HCT116 (cell line): ENCODE results near the gene FLCN. TPM values are rescaled to one million over a fixed set of nuclear protein-coding genes. Genes with fewer than 3 reads are reported as not detected.

Experiments
- ATAC-seq: fragments of 200-7000 bp; cut with Tn5 transposase; 2 replicates; pipeline ENCODE4 v1.9.1; 2020; ENCODE audit warnings: mild to moderate bottlenecking, moderate library complexity
- BruUV-seq: library from RNA; stranded (reverse); fragments of 400-500 nt; replicated peaks from 2 replicates; lab custom pipeline; 2021; lab: Mats Ljungman, UMichigan
- CTCF ChIA-PET: fragments of 300-600 bp; sonication (Branson Sonifier 250); formaldehyde crosslinking; loops from one replicate; lab custom pipeline; 2021; ENCODE audit warnings: antibody characterized with exemption; lab: Charles Lee
- POLR2A ChIA-PET: fragments of 300-600, 350-600 bp; sonication (Branson Sonifier 250); formaldehyde crosslinking; loops from one replicate; lab custom pipeline; 2021; ENCODE audit warnings: antibody characterized with exemption; lab: Charles Lee
- RAD21 ChIA-PET, 2 experiments: fragments of 300-600 bp; sonication (Branson Sonifier 250); formaldehyde crosslinking; loops; one replicate each; lab custom pipeline; 2023; ENCODE audit warnings: low total read pairs in 2 of 2; ENCODE audit not compliant: uncharacterized antibody in 2 of 2, unreplicated experiment in 2 of 2, low non-redundant PET in 1 of 2; lab: Charles Lee
- DNase-seq: peaks from one replicate; pipeline ENCODE4 v3.0.0-alpha.2; 2010; ENCODE audit warnings: low read depth, low spot score
- H2AFZ ChIP-seq: fragments of 200-600 bp; shearing (Covaris generic), sonication (generic); 2 replicates; pipeline ENCODE4 v1.6.1; 2017; ENCODE audit warnings: low read depth, mixed run types, mixed read lengths, antibody characterized with exemption, low read length; ENCODE audit not compliant: poor library complexity, severe bottlenecking
- H3K27ac ChIP-seq: 2 replicates; pipeline ENCODE4 v1.5.1; 2012; ENCODE audit warnings: low read depth, low read length
- H3K27me3 ChIP-seq: fragments of 200-600 bp; sonication (generic); 2 replicates; pipeline ENCODE4 v1.6.1; 2016; ENCODE audit warnings: mixed run types, low read length, mixed read lengths; ENCODE audit not compliant: insufficient read depth
- H3K36me3 ChIP-seq, 2 experiments: fragments of 200-500 bp in 1 of 2; fragments of 200-600 bp in 1 of 2; sonication (Bioruptor generic) in 1 of 2; sonication (generic) in 1 of 2; 2 replicates each; pipeline versions ENCODE4 v1.5.1 to v1.6.1; 2014 to 2016; ENCODE audit warnings: low read length in 2 of 2, inconsistent platforms in 1 of 2, mixed read lengths in 1 of 2, mixed run types in 1 of 2; ENCODE audit not compliant: insufficient read depth in 2 of 2, control insufficient read depth in 1 of 2
- H3K4me1 ChIP-seq, 2 experiments: fragments of 200-600 bp in 1 of 2; sonication (generic) in 1 of 2; 2 replicates each; pipeline versions ENCODE4 v1.5.1 to v1.6.1; 2012 to 2017; ENCODE audit warnings: low read length in 2 of 2, inconsistent platforms in 1 of 2, mild to moderate bottlenecking in 1 of 2, mixed read lengths in 1 of 2, mixed run types in 1 of 2, moderate library complexity in 1 of 2; ENCODE audit not compliant: insufficient read depth in 2 of 2, control insufficient read depth in 1 of 2
- H3K4me2 ChIP-seq: fragments of 200-600 bp; sonication (generic); 2 replicates; pipeline ENCODE4 v1.6.1; 2017; ENCODE audit warnings: mixed run types, low read length, mixed read lengths
- H3K4me3 ChIP-seq, 2 experiments: fragments of 200-600 bp in 1 of 2; sonication (generic) in 1 of 2; replicated peaks in 1 of 2; 2 replicates each; pipeline ENCODE4 v1.5.1; 2011 to 2016; ENCODE audit warnings: low read length in 2 of 2, control low read depth in 1 of 2, low read depth in 1 of 2, mild to moderate bottlenecking in 1 of 2, mixed read lengths in 1 of 2, mixed run types in 1 of 2
- H3K79me2 ChIP-seq: fragments of 200-600 bp; sonication (generic); 2 replicates; pipeline ENCODE4 v1.6.1; 2017; ENCODE audit warnings: mild to moderate bottlenecking, mixed run types, low read length, moderate library complexity, mixed read lengths; ENCODE audit not compliant: insufficient read depth
- H3K9ac ChIP-seq: fragments of 200-600 bp; sonication (generic); 2 replicates; pipeline ENCODE4 v1.6.1; 2016; ENCODE audit warnings: low read length, mixed read lengths
- H3K9me2 ChIP-seq: fragments of 200-600 bp; sonication (generic), shearing (Covaris generic); 2 replicates; pipeline ENCODE4 v1.6.1; 2017; ENCODE audit warnings: mixed run types, mild to moderate bottlenecking, moderate library complexity; ENCODE audit not compliant: insufficient read depth
- H3K9me3 ChIP-seq, 2 experiments: fragments of 200-500 bp in 1 of 2; fragments of 200-600 bp in 1 of 2; sonication (Bioruptor generic) in 1 of 2; sonication (generic) in 1 of 2; 2 replicates each; pipeline ENCODE4 v1.6.1; 2014 to 2017; ENCODE audit warnings: low read length in 2 of 2, mixed read lengths in 2 of 2, inconsistent platforms in 1 of 2, low read depth in 1 of 2, mild to moderate bottlenecking in 1 of 2, mixed run types in 1 of 2, moderate library complexity in 1 of 2; ENCODE audit not compliant: control insufficient read depth in 1 of 2, insufficient read depth in 1 of 2
- H4K20me1 ChIP-seq: fragments of 200-600 bp; sonication (generic), shearing (Covaris generic); 2 replicates; pipeline ENCODE4 v1.6.1; 2017; ENCODE audit warnings: mixed run types, mild to moderate bottlenecking, moderate library complexity; ENCODE audit not compliant: insufficient read depth
- CEBPB ChIP-seq: IDR thresholded peaks from 2 replicates; pipeline ENCODE4 v1.6.1; 2012; ENCODE audit warnings: low read depth
- EZH2phosphoT487 ChIP-seq: fragments of 200-600 bp; IDR thresholded peaks from 2 replicates; pipeline ENCODE4 v1.6.1; 2018; ENCODE audit warnings: antibody characterized with exemption, borderline replicate concordance
- FOSL1 ChIP-seq: IDR thresholded peaks from 2 replicates; pipeline ENCODE4 v1.6.1; 2012; ENCODE audit warnings: low read depth
- JUND ChIP-seq: IDR thresholded peaks from 2 replicates; pipeline ENCODE4 v1.6.1; 2012
- SIN3A ChIP-seq: IDR thresholded peaks from 2 replicates; pipeline ENCODE4 v1.6.1; 2012; ENCODE audit warnings: low read depth
- intact Hi-C: fragments of 100-400 bp; cut with micrococcal nuclease; formaldehyde crosslinking; loops from 2 replicates; pipeline ENCODE4 v1.10.0; 2022
- total RNA-seq: library from RNA; stranded (reverse); gene quantifications from one replicate; pipeline ENCODE4 v1.2.1, GENCODE V29; 2021; ENCODE audit not compliant: unreplicated experiment
- TF ChIP-seq, protein P1 (sequence below): IDR thresholded peaks from 2 replicates; pipeline ENCODE4 v1.6.1; 2012
- TF ChIP-seq, protein P2 (sequence below): IDR thresholded peaks from 2 replicates; pipeline ENCODE4 v1.6.1; 2012; ENCODE audit warnings: low read depth

The FLCN gene
- total RNA-seq, 1 experiment from 2014 or later = 23.7 TPM

DNA sequence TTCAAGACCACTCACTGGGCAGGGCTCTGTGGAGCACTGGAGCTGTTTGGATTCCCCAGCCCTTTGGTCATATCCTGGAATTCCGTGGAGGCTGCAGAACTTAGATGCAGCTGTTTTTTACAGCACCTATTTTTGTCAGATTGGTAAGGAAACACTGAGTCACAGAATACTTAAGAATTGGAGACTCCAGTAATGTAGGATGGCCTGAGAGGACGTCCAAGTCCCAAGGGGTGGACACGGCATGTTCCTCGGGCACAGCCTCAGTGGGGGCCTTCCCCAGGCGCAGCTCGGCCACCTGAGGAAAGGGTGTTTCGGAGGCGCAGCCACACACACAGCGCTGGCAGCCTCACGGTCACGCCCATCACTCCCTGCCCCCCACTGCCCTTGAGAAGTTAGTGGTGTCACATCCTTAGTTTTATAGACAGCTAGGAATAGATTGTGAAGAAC lies 45.6 kb downstream of the FLCN start:
- POLR2A ChIA-PET = no interaction called here
- ATAC-seq = peak; percentile 30; the same call in 1 of the 2 replicates
- Histone ChIP-seq H3K9me3 (no peaks in the 10 kb centered on the region), H2AFZ (no peak overlapping the region), H3K9ac (no peak overlapping the region), H4K20me1 (peaks cover 3% of the 10 kb centered on the region; the same call in 1 of the 2 replicates), H3K4me2 (peak overlapping the region; percentile 12)
- TF ChIP-seq, protein P1, sequence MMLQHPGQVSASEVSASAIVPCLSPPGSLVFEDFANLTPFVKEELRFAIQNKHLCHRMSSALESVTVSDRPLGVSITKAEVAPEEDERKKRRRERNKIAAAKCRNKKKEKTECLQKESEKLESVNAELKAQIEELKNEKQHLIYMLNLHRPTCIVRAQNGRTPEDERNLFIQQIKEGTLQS = no peak
- TF ChIP-seq, protein P2, sequence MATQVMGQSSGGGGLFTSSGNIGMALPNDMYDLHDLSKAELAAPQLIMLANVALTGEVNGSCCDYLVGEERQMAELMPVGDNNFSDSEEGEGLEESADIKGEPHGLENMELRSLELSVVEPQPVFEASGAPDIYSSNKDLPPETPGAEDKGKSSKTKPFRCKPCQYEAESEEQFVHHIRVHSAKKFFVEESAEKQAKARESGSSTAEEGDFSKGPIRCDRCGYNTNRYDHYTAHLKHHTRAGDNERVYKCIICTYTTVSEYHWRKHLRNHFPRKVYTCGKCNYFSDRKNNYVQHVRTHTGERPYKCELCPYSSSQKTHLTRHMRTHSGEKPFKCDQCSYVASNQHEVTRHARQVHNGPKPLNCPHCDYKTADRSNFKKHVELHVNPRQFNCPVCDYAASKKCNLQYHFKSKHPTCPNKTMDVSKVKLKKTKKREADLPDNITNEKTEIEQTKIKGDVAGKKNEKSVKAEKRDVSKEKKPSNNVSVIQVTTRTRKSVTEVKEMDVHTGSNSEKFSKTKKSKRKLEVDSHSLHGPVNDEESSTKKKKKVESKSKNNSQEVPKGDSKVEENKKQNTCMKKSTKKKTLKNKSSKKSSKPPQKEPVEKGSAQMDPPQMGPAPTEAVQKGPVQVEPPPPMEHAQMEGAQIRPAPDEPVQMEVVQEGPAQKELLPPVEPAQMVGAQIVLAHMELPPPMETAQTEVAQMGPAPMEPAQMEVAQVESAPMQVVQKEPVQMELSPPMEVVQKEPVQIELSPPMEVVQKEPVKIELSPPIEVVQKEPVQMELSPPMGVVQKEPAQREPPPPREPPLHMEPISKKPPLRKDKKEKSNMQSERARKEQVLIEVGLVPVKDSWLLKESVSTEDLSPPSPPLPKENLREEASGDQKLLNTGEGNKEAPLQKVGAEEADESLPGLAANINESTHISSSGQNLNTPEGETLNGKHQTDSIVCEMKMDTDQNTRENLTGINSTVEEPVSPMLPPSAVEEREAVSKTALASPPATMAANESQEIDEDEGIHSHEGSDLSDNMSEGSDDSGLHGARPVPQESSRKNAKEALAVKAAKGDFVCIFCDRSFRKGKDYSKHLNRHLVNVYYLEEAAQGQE = no peak
- no peak for TF ChIP-seq SIN3A
- TF ChIP-seq EZH2phosphoT487 = no peak
- TF ChIP-seq JUND = peak; percentile 43; the same call in 1 of the 2 replicates
- TF ChIP-seq CEBPB = no peak
- TF ChIP-seq FOSL1 = peak; percentile 24; the same call in 1 of the 2 replicates
- TF ChIP-seq, all 23 proteins: peak for 2
- Histone ChIP-seq H3K27ac (no peak overlapping the region), H3K4me3 (no peak overlapping the region), H3K79me2 (no peaks in the 10 kb centered on the region), H3K9me2 (no peaks in the 10 kb centered on the region), H3K27me3 (no peaks in the 10 kb centered on the region), H3K36me3 (peaks cover 0 to 10% of the 10 kb centered on the region in 2 experiments; a peak in 1 of 4 replicates), H3K4me1 (peaks cover 0 to 18% of the 10 kb centered on the region in 2 experiments; a peak in 2 of 4 replicates)
- no peak for DNase-seq
- intact Hi-C loops = no loop called here
- RAD21 ChIA-PET = no interaction called here
- CTCF ChIA-PET = no interaction called here
- no TSS peak for BruUV-seq
